ENCODE data around the gene PPP1R3F.

Gene PPP1R3F, protein sequence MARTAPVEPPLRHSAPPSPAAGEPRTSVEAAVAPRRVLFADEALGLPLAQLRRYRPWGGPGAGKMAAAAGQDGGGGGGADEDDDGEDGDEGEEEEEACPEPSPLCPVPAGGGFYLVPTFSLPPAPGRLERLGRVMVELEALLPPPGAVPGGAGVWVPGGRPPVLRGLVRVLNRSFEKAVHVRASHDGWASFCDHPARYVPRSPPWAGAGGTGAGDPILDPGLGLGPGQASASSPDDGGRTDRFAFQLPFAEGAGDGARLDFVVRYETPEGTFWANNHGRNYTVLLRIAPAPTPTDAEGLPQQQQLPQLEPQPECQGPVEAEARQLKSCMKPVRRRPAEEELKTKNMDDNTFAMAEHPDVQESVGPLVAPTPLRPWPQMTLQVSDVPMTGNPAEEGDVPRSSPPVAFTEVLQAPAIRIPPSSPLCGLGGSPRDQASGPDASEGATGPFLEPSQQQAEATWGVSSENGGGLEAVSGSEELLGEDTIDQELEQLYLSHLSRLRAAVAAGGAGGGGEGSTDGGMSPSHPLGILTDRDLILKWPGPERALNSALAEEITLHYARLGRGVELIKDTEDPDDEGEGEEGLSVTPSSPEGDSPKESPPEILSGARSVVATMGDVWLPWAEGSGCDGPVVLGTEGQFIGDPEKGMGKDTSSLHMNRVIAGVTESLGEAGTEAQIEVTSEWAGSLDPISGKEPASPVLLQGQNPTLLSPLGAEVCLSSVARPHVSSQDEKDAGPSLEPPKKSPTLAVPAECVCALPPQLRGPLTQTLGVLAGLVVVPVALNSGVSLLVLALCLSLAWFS

GRCh38 chrX:49269767-49270248 is at the start of gene PPP1R3F:
Gene PPP1R3F (plus strand): TSS chrX:49269793. CDS start chrX:49269870, 77 bp downstream.
- DNase-seq (ENCODE audit: low read depth): no peak

- no peak for DNase-seq (ENCODE audit: low read depth)
These were observed 49.5 kb upstream of the PPP1R3F start for GRCh38 chrX:49220100-49220499.

DNA sequence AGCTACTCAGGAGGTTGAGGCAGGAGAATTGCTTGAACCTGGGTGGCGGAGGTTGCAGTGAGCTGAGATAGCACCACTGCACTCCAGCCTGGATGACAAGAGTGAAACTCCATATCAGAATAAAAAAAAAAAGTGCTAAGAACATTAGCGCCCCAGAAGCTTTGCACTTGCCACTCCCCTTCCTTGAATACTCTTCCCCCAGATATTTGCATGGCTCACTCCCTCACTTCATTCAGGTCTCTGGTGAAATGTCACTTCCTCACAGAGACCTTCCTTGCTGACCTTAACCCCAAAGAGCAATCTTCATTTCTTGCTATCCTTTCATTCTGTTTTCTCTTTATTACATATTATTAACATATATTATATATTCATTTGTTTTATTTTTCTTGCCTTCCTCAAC is 47.7 kb upstream of the PPP1R3F start:
- DNase-seq (ENCODE audit: low read depth): no peak

DNA sequence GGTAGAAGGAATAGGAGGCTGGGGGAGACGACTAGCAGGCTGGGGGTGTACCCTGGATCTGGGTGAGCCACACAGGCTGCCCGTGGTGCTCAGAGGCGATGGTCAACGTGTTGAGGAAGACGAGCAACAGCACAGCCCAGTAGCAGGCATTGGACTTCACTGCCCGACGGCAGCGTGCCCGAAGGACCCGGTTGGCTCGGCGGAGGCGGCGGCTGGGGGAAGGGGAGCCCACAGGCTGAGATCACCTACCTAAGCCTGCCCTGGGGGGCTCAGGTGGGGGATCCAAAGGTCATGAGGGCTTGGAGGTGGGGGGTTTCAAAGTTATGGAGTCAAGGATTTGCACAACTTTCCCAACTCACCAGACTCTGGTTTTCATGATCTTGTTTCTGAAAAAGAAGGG is 43.7 kb upstream of the PPP1R3F start:
- no peak for DNase-seq (ENCODE audit: low read depth)

DNA sequence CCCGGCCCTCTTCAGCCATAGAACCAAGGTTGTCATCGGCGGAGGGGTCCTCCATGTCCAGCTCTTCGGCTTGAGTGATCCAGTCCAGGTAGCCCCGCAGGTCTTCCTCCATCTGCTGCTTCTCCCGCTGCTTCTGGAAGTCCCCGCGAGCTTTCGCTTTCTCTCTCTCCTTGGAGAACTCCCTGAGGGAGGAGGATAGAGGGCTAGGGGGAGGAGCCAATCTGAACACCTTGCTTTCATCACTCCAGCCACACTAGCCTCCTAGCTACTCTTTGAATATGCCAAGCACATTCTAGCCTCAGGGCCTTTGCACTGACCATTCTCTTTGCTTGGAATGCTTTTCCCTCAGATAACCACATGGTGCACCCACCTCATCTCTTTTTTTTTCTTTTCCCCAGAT is 42.6 kb upstream of the PPP1R3F start:
- no peak for DNase-seq (ENCODE audit: low read depth)

GRCh38 chrX:49227726-49228125 is 41.9 kb upstream of the PPP1R3F start:
- DNase-seq (ENCODE audit: low read depth): no peak

- no peak for DNase-seq (ENCODE audit: low read depth)
These were observed 41.4 kb upstream of the PPP1R3F start for GRCh38 chrX:49228185-49228584.

DNA sequence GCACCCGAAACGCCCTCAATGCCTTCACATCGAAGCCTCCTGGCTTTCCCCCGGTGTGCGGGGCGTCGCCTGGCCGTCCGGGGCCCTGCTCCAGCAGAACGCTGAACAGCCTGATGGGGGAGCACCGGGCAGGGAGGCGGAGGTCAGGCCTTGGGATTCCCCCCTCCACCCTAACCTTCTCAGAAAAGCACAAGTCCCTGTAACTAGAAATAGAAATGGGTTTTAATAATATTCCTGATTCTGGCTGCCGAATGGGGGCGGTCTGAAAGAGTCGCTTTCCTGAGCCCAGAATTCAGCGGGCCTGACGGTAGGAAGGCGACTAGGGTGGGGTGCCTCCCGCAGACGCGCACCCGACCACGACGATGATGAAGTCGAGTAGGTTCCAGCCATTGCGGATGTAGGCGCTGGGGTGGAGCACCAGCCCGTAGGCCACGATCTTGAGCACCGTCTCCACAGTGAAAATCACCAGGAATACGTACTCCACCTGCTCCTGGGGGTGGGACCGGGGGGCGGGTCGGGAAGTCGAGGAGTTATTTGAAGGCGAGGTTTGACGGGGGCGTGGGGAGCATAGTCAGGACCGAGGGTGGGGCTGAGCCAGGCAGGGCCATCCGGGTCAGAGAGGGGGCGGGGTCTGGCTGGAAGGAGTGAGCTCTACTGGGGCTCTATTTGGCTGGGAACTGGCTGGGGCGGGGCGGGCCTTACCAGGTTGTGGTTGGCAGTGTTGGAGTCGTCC is 38.9 kb upstream of the PPP1R3F start:
- no peak for DNase-seq (ENCODE audit: low read depth)

DNA sequence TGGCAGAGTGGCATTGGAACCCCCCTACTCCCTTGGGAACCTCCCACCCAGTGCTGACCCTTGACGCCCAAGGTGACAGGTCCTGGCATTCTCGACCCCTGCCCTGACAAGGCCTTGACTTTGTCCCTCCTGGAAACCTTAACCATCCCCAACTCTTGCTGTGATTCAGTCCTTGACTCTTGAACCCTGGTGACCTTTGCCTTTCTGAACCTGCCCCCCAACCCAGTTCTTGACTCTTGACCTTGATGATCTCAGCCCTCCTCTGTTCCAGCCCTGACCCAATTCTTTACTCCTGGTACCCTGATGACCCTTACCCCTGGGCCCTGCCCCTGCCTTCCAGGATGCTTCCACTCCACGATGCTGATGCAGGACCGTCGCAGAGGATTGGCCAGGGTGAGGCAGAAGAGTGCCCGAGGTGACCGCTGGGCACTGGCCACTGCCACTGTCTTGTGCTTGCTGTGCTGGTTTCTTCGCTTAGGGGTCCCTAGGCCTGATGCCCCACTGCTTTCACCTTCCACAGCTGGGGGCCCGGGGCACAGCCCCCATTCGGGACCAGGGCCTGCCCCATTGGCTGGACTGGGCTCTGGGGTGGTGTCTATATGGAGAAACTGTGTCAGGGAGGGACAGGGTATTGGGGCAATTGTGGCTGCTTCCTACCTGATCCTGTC is 38.1 kb upstream of the PPP1R3F start:
- DNase-seq (ENCODE audit: low read depth): no peak

DNA sequence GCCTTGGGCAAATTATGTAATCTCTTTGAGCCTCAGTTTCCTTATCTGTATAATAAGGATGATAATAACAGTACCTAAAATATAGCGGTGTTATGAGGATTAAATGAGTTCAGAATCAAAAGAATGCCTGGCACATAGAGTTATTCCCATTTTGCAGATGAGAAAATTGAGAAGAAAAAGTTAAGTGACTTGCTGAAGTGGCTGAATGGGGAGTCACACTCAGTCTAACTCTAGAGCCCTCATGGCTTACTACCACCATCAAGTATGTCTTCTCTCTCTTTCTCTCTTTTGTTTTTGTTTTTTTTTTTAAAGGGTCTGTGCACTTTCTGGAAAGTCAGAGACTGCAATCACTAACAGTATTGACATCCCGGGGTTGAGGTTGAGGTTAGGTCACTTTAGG is 37.1 kb upstream of the PPP1R3F start:
- no peak for DNase-seq (ENCODE audit: low read depth)

- no peak for DNase-seq (ENCODE audit: low read depth)
These were observed 36.4 kb upstream of the PPP1R3F start, which contains the start of gene CACNA1F for GRCh38 chrX:49233176-49233575. Gene CACNA1F (minus strand): TSS chrX:49233340. CDS start chrX:49233309, 31 bp downstream.

GRCh38 chrX:49233887-49234555 is 35.6 kb upstream of the PPP1R3F start:
- DNase-seq (ENCODE audit: low read depth): no peak

GRCh38 chrX:49237060-49237459 is 32.5 kb upstream of the PPP1R3F start:
- no peak for DNase-seq (ENCODE audit: low read depth)

GRCh38 chrX:49238735-49239134 is 30.9 kb upstream of the PPP1R3F start:
- DNase-seq (ENCODE audit: low read depth): no peak

DNA sequence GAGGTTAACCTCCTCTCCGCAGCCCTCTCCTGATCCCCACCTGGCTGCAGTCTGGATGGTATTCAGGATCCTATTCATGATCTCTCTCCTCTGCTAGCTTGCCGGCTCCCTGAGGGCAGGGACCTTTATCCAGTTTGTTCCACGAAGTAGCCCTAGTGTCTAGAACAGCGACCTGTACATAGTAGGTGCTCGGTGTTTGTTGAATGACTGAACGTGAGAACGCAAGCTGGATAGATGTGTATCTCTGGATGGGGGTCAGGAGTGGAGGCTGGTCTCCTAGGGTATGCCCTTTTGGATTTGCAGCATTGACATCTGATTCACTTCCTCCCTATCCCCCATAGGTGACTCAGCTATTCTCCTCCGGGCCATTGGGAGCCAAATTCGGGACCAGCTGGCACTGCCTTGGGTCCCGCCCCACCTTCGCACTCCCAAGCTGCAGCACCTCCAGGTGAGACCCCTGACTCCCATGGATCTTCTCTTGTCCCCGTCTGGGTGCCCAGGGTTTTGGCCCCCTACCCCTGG is 27.0 kb upstream of the PPP1R3F start:
- DNase-seq (ENCODE audit: low read depth): no peak

- no peak for DNase-seq (ENCODE audit: low read depth)
These were observed 26.4 kb upstream of the PPP1R3F start for GRCh38 chrX:49243166-49243565.

- no peak for DNase-seq (ENCODE audit: low read depth)
These were observed 25.4 kb upstream of the PPP1R3F start for GRCh38 chrX:49244207-49244606.

GRCh38 chrX:49246541-49246940 is 23.1 kb upstream of the PPP1R3F start:
- DNase-seq (ENCODE audit: low read depth): no peak

DNA sequence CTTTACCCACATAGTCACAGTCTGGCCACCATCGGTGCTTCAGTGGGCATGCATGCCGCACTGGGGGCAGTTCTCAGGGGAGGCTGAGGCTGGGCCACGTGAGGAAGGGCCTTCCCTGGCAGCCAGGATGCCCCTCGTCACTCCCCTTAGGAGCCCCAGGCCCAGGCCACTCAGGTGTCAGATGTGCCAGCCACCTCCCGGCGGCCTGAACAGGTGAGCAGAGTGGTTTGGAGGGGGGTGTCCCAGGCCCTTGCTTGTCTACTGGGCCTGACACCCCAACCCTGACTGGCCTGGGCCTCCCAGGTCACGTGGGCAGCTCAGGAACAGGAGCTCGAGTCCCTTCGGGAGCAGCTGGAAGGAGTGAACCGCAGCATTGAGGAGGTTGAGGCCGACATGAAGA is 22.2 kb upstream of the PPP1R3F start:
- no peak for DNase-seq (ENCODE audit: low read depth)

GRCh38 chrX:49247916-49248811 is 21.4 kb upstream of the PPP1R3F start:
- DNase-seq (ENCODE audit: low read depth): no peak
